ENCODE data around the gene PRELID2.
"Not testable (repeated sequence)": the region's sequence is repeated elsewhere in the genome, so short reads cannot be mapped to it uniquely, and the experiment has no call there.

The PRELID2 gene

DNA sequence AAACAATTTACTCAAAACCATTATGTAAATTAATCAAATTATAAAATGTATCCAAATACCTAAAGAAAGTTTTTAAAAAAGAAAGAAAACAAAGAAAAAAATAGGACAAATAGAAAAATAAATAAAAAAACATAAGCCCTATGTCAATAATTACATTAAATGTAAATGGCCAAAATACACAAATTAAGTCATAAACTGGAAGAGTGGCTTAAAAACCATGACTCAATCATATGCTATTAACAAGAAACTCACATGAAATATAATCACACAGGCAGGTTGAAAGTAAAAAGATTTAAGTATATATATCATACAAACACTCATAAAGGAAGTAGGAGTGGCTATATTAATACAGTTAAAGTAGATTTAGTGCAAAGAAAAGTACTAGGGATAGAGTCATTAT lies 95.3 kb downstream of the PRELID2 start:
- DNase-seq (ENCODE audit: low read depth), result no peak

DNA sequence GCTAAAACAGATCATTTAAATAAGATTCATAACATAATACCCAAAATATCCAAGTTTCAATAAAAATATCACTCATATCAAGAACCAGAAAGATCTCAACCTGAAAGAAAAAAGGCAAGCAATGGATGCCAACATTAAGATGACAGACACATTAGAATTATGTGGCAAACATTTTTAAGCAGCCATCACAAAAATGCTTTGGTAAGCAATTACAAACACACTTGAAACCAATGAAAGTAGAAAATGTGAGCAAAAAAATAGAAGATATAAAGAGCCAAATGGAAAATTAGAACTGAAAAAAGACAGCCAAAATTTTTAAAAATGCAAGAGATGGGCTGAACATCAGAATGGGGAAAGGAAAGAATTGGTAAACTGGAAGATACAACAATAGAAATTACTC lies 96.9 kb downstream of the PRELID2 start:
- DNase-seq (ENCODE audit: low read depth), result no peak

GRCh38 chr5:145737578-145737977 lies 97.6 kb downstream of the PRELID2 start:
- DNase-seq (ENCODE audit: low read depth), result no peak

- DNase-seq (ENCODE audit: low read depth), result not testable (repeated sequence)
Measured at GRCh38 chr5:145729956-145730355, 105.2 kb downstream of the PRELID2 start.

DNA sequence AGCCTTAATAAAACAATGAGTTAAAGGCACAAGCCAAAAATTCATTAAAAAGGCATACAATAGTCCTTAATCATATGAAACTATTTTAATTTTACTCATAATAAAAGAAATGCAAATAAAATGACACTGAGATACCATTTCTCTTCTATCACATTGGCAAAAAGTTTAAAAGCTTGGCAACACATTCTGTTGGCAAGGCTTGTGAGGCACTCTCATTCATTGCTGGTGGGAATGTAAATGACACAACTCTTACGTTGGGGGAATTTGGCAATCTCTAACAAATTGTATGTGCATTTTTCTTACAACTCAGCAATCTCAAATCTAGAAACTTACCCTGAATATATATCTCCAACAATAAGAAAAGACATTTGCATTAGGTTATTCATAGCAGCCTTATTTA lies 111.6 kb downstream of the PRELID2 start:
- no peak for DNase-seq (ENCODE audit: low read depth)

DNA sequence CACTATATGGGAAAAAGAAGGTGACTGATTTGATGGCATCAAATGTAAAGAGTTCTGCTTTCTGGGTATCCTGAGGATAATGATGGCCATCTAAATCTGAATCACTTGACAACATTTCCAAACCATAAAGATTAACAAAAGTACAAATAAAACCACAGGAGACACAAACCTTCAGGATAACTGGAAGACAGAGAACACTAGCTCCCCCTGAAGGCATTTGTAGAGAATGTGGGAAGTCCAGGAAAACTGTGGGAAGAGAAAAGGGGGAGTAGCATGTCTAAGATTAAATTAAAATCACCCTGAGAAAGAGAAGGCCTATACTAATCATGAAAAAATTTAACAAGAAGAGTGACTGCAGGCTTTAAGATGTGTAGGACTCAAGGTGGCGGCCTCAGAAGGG lies 116.2 kb downstream of the PRELID2 start:
- DNase-seq (ENCODE audit: low read depth), result no peak

DNA sequence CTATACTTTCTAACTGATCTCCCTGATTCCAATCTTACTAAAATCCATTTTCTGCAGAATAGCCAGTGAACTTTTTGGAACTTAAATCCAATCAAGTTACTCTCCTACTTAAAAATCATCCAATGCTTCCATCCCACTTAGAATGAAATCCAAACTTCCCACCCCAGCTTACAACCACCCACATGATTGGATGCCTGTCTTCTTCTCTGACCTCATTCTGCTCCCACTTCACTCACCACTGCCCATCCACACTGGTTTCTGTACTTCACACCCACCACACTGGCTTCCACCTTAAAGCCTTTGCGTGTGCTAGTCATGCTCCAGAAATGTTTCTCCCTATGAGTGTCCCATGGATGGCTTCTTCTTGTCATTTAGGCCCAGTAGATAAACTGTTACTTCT lies 119.7 kb downstream of the PRELID2 start:
- no peak for DNase-seq (ENCODE audit: low read depth)

- DNase-seq (ENCODE audit: low read depth), result no peak
Measured at GRCh38 chr5:145712245-145712644, 122.9 kb downstream of the PRELID2 start.

- no peak for DNase-seq (ENCODE audit: low read depth)
Measured at GRCh38 chr5:145711417-145711816, 123.7 kb downstream of the PRELID2 start.

Measured in stimulated activated CD4-positive, alpha-beta T cell treated with anti-CD3 and anti-CD28 coated beads, Interleukin-2, amount 100 ng/mL, for 4 hours (primary cell).